OCI-LY3 (cell line): Measurements from ENCODE around the gene MMP14.
"Not testable (repeated sequence)": the region's sequence is repeated elsewhere in the genome, so short reads cannot be mapped to it uniquely, and the experiment has no call there.

Experiments
- H2AFZ ChIP-seq: fragments of 200-600, 300-600 bp; shearing (Covaris generic); 2 replicates; pipeline ENCODE4 v1.6.0; 2014; ENCODE audit warnings: antibody characterized with exemption, low read depth, low read length
- H3K27ac ChIP-seq: fragments of 200-600, 300-600 bp; sonication (generic); 2 replicates; pipeline ENCODE4 v1.5.1; 2014; ENCODE audit warnings: mild to moderate bottlenecking, low read length, moderate library complexity, mixed read lengths
- H3K27me3 ChIP-seq: fragments of 200-600, 300-600 bp; sonication (generic); 2 replicates; pipeline ENCODE4 v1.6.1; 2014; ENCODE audit warnings: low read depth, low read length, mixed read lengths
- H3K36me3 ChIP-seq: fragments of 200-600, 300-600 bp; sonication (generic); replicated peaks from 2 replicates; pipeline ENCODE3; 2014; ENCODE audit warnings: low read depth, low read length, mixed read lengths
- H3K4me1 ChIP-seq: fragments of 300-600, 200-600 bp; sonication (generic); 2 replicates; pipeline ENCODE4 v1.6.1; 2014; ENCODE audit warnings: low read length, mixed read lengths
- H3K4me2 ChIP-seq: fragments of 200-600, 300-600 bp; sonication (generic); 2 replicates; pipeline ENCODE4 v1.6.1; 2014; ENCODE audit warnings: low read length, mixed read lengths
- H3K4me3 ChIP-seq: fragments of 300-600, 200-600 bp; sonication (generic); 2 replicates; pipeline ENCODE4 v1.5.1; 2014; ENCODE audit warnings: antibody characterized with exemption, mild to moderate bottlenecking, low read length, moderate library complexity
- H3K79me2 ChIP-seq: fragments of 300-600, 200-600 bp; shearing (Covaris generic); 2 replicates; pipeline ENCODE4 v1.6.1; 2014; ENCODE audit warnings: mild to moderate bottlenecking, low read length, mixed read lengths
- H3K9ac ChIP-seq: fragments of 300-600, 200-600 bp; shearing (Covaris generic); 2 replicates; pipeline ENCODE4 v1.6.0; 2014; ENCODE audit warnings: mild to moderate bottlenecking, low read length, moderate library complexity
- H3K9me3 ChIP-seq: fragments of 200-600, 300-600 bp; shearing (Covaris generic); 2 replicates; pipeline ENCODE4 v1.6.1; 2014; ENCODE audit warnings: low read length, mixed read lengths; ENCODE audit not compliant: insufficient read depth
- H4K20me1 ChIP-seq: fragments of 200-600, 300-600 bp; sonication (generic); 2 replicates; pipeline ENCODE4 v1.6.1; 2016; ENCODE audit warnings: low read length, mixed read lengths; ENCODE audit not compliant: insufficient read depth
- EZH2phosphoT487 ChIP-seq: fragments of 200-600 bp; shearing (Covaris generic); IDR thresholded peaks from 2 replicates; pipeline ENCODE4 v1.6.1; 2018; ENCODE audit warnings: antibody characterized with exemption, mixed run types, low read depth
- TF ChIP-seq, protein P1 (sequence below): fragments of 200-600, 300-600 bp; sonication (generic); IDR thresholded peaks from 2 replicates; pipeline ENCODE4 v1.5.1; 2014; ENCODE audit warnings: antibody characterized with exemption, low read length, low read depth

MMP14 gene

GRCh38 chr14:22850944-22851764 lies 14.8 kb downstream of the MMP14 start:
- Histone ChIP-seq H3K4me3 (no peak overlapping the region), H2AFZ (no peak overlapping the region), H3K4me1 (peaks cover 4% of the 10 kb centered on the region), H3K9me3 (no peaks in the 10 kb centered on the region), H3K36me3 (no peaks in the 10 kb centered on the region), H3K27ac (no peak overlapping the region), H3K9ac (no peak overlapping the region), H3K4me2 (no peak overlapping the region), H3K27me3 (no peaks in the 10 kb centered on the region), H4K20me1 (no peaks in the 10 kb centered on the region), H3K79me2 (no peaks in the 10 kb centered on the region)
- TF ChIP-seq, protein P1, sequence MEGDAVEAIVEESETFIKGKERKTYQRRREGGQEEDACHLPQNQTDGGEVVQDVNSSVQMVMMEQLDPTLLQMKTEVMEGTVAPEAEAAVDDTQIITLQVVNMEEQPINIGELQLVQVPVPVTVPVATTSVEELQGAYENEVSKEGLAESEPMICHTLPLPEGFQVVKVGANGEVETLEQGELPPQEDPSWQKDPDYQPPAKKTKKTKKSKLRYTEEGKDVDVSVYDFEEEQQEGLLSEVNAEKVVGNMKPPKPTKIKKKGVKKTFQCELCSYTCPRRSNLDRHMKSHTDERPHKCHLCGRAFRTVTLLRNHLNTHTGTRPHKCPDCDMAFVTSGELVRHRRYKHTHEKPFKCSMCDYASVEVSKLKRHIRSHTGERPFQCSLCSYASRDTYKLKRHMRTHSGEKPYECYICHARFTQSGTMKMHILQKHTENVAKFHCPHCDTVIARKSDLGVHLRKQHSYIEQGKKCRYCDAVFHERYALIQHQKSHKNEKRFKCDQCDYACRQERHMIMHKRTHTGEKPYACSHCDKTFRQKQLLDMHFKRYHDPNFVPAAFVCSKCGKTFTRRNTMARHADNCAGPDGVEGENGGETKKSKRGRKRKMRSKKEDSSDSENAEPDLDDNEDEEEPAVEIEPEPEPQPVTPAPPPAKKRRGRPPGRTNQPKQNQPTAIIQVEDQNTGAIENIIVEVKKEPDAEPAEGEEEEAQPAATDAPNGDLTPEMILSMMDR: no peak
- TF ChIP-seq EZH2phosphoT487: no peak

DNA sequence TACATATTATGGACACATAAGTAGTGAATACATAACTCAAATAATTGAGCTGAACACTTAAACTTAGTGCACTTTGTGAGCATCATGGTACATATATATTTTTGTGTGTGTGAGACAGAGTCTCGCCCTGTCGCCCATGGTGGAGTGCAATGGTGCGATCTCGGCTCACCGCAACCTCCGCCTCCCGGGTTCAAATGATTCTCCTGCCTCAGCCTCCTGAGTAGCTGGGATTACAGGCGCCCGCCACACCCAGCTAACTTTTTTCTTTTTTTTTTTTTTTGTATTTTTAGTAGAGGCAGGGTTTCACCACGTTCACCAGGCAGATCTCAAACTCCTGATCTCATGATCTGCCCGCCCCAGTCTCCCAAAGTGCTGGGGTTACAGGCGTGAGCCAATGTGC lies 15.8 kb downstream of the MMP14 start:
- H3K4me3 ChIP-seq, H3K79me2 ChIP-seq, H4K20me1 ChIP-seq, H3K9ac ChIP-seq, H3K27me3 ChIP-seq, H2AFZ ChIP-seq, H3K36me3 ChIP-seq, H3K4me2 ChIP-seq, H3K4me1 ChIP-seq, H3K9me3 ChIP-seq, H3K27ac ChIP-seq: not testable (repeated sequence)

GRCh38 chr14:22852599-22852939 lies 16.2 kb downstream of the MMP14 start:
- TF ChIP-seq, protein P1: no peak
- no peak for TF ChIP-seq EZH2phosphoT487
- peak overlapping the region; percentile 97; the same call in 1 of the 2 replicates for H3K9ac ChIP-seq

DNA sequence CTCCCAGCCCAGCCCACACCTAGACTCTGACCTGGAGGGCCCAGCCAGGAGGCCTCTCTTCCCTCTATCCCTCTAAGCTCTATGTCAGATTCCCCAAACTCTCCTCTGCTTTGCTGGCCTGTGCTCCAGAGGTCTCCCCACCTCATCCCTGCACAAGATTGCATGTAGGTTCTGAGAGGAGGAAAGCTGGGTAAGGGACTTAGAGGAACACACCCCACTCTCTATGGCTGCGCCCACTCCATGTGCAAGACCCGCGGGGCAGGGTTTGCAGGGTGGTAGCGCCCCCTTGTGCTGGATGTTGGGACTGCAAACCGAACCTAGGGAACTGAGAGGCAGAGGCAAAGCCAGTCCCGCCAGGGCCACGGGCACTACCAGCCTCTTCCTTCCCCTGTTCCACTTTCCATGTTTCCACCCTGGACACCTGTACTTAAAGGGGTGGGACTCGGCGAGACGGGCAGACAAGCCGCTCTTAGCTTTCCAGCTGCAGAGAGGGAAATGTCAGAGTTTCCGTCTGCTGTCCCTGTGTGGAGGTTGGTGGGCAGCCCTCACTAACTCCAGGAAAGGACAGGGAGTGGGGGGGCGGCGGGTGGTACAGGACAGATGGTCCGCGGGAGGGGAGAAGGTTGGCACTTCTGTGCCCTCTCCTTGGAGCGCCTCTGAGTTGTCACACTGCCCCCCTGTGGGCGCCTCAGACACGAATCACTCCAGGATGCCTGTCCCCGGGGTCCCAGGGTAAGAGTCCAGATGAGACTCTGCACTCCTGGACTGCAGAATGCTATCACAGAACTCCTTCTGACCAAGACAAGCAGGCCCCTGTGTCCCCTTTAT lies 16.8 kb downstream of the MMP14 start:
- no peaks in the 10 kb centered on the region for H4K20me1 ChIP-seq
- H3K79me2 ChIP-seq: no peaks in the 10 kb centered on the region
- peak overlapping the region; percentile 62 for H3K27ac ChIP-seq
- peaks cover 4% of the 10 kb centered on the region for H3K4me1 ChIP-seq
- H3K27me3 ChIP-seq: no peaks in the 10 kb centered on the region
- H3K9me3 ChIP-seq: no peaks in the 10 kb centered on the region
- no peak for TF ChIP-seq EZH2phosphoT487
- TF ChIP-seq, protein P1: peak; percentile 82
- H3K9ac ChIP-seq: peak overlapping the region; percentile 97
- peak overlapping the region; percentile 94 for H2AFZ ChIP-seq
- no peaks in the 10 kb centered on the region for H3K36me3 ChIP-seq
- H3K4me3 ChIP-seq: peak overlapping the region; percentile 93
- peak overlapping the region; percentile 100 for H3K4me2 ChIP-seq

More at GRCh38 chr14:22852599-22852939, 16.2 kb downstream of the MMP14 start:
- Histone ChIP-seq H4K20me1 (no peaks in the 10 kb centered on the region), H3K36me3 (no peaks in the 10 kb centered on the region), H3K27ac (no peak overlapping the region), H3K79me2 (no peaks in the 10 kb centered on the region), H3K27me3 (no peaks in the 10 kb centered on the region), H2AFZ (peak overlapping the region; percentile 94), H3K9me3 (no peaks in the 10 kb centered on the region), H3K4me3 (peak overlapping the region; percentile 93; the same call in 1 of the 2 replicates), H3K4me2 (peak overlapping the region; percentile 100), H3K4me1 (peaks cover 4% of the 10 kb centered on the region)

- not testable (repeated sequence) for H3K4me3 ChIP-seq, H3K36me3 ChIP-seq, H4K20me1 ChIP-seq, H2AFZ ChIP-seq, H3K79me2 ChIP-seq, H3K4me2 ChIP-seq, H3K9me3 ChIP-seq, H3K27ac ChIP-seq, H3K27me3 ChIP-seq, H3K9ac ChIP-seq
- H3K4me1 ChIP-seq: peaks cover 12% of the 10 kb centered on the region
Measured at GRCh38 chr14:22854296-22854695, 17.9 kb downstream of the MMP14 start.
